Measurements from ENCODE around the gene REST.
"Not testable (repeated sequence)": the region's sequence is repeated elsewhere in the genome, so short reads cannot be mapped to it uniquely, and the experiment has no call there.

The REST gene

GRCh38 chr4:56907489-56908205, at the start of gene REST:
TSS of gene REST (plus strand) at chr4:56907900. CDS start at chr4:56910639, 2,739 bp downstream.
- peak; percentile 68 for DNase-seq (ENCODE audit: low spot score)

- DNase-seq (ENCODE audit: low spot score) = no peak
Observed at GRCh38 chr4:56859841-56860240, 47.9 kb upstream of the REST start.

- no peak for DNase-seq (ENCODE audit: low spot score)
Observed at GRCh38 chr4:56860781-56861180, 46.9 kb upstream of the REST start.

GRCh38 chr4:56861360-56861759, 46.3 kb upstream of the REST start:
- no peak for DNase-seq (ENCODE audit: low spot score)

GRCh38 chr4:56863441-56864139, 44.1 kb upstream of the REST start:
- DNase-seq (ENCODE audit: low spot score) = no peak

GRCh38 chr4:56870946-56871345, 36.8 kb upstream of the REST start:
- no peak for DNase-seq (ENCODE audit: low spot score)

- no peak for DNase-seq (ENCODE audit: low spot score)
Observed at GRCh38 chr4:56871371-56871866, 36.3 kb upstream of the REST start.

- no peak for DNase-seq (ENCODE audit: low spot score)
Observed at GRCh38 chr4:56874166-56874565, 33.5 kb upstream of the REST start.

GRCh38 chr4:56874923-56875322, 32.8 kb upstream of the REST start:
- no peak for DNase-seq (ENCODE audit: low spot score)

- no peak for DNase-seq (ENCODE audit: low spot score)
Observed at GRCh38 chr4:56876264-56876663, 31.4 kb upstream of the REST start.

- DNase-seq (ENCODE audit: low spot score) = no peak
Observed at GRCh38 chr4:56879996-56880395, 27.7 kb upstream of the REST start.

- no peak for DNase-seq (ENCODE audit: low spot score)
Observed at GRCh38 chr4:56880572-56880971, 27.1 kb upstream of the REST start.

GRCh38 chr4:56884511-56884910, 23.2 kb upstream of the REST start:
- DNase-seq (ENCODE audit: low spot score) = not testable (repeated sequence)

GRCh38 chr4:56892691-56893090, 15.0 kb upstream of the REST start:
- DNase-seq (ENCODE audit: low spot score) = no peak

- DNase-seq (ENCODE audit: low spot score) = not testable (repeated sequence)
Observed at GRCh38 chr4:56897842-56898241, 9.9 kb upstream of the REST start.

GRCh38 chr4:56900186-56900585, 7.5 kb upstream of the REST start:
- not testable (repeated sequence) for DNase-seq (ENCODE audit: low spot score)

- no peak for DNase-seq (ENCODE audit: low spot score)
Observed at GRCh38 chr4:56902703-56903102, 5.0 kb upstream of the REST start.

- DNase-seq (ENCODE audit: low spot score) = no peak
Observed at GRCh38 chr4:56905796-56906195, 1.9 kb upstream of the REST start.

GRCh38 chr4:56906489-56907393, 959 bp upstream of the REST start:
- no peak for DNase-seq (ENCODE audit: low spot score)

GRCh38 chr4:56908206-56909085, 746 bp downstream of the REST start:
- DNase-seq (ENCODE audit: low spot score) = peak; percentile 74

Data from HuH-7 (cell line).